Airway epithelial cell (primary cell): ENCODE results near the gene NR5A1. TPM values are rescaled to one million over a fixed set of nuclear protein-coding genes. Genes with fewer than 3 reads are reported as not detected.

Source experiments
- total RNA-seq: library from RNA; depleted of rRNA; stranded (reverse); fragments of >200 nt; gene quantifications from 2 replicates; pipeline ENCODE4 v1.2.3, GENCODE V29; 2015

NR5A1 gene
- total RNA-seq: not detected in 2 replicates

DNA sequence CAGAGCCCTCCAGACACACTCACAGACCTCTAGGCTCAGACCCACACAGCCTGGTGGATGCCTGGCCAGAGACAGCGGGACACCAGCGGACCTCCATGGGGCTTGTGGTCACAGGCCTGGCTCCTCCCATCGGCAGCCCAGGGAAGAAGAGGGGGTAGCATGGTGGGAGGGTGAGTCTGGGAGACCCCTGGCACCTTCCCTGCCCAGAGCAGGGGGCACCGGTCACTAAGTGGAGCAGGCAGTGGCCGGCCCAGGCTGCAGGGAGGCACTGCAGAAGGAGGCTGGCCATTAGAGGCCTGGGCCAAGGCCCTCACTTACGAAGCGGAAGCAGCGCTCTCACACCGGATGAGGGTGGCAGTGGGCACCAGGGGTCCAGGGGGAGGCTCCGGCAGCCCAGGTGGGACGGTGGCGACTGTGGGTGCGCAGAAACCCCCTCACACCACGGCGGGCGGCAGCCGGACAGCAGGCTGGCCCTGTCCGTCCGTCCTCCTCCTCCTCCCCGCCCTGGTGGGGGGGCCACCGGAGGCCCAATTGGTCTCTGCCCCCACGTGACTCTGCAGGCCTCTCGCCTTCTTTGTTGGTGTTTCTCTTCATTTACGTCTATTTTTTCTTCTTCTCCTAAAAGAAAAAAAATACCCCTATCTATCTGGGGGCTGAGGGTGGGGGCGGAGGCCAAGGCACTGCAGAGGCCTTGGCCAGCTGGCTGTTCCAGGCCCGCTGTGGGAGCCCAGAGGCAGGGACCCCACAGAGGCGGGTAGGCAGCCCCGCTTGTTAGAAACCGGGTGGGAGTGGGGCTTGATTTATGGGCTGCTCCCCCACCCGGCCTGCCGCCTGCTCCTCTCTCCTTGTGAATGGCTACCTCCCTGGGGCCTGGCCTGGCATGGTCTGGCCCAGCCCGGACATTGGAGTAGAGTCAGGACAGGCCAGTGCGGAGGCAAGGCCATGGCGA is at the start of gene NR5A1:
Gene NR5A1, minus strand, starts transcription at position 469 of the 949 bp plus-strand sequence. CDS start 4,004 bp downstream, outside the sequence.

DNA sequence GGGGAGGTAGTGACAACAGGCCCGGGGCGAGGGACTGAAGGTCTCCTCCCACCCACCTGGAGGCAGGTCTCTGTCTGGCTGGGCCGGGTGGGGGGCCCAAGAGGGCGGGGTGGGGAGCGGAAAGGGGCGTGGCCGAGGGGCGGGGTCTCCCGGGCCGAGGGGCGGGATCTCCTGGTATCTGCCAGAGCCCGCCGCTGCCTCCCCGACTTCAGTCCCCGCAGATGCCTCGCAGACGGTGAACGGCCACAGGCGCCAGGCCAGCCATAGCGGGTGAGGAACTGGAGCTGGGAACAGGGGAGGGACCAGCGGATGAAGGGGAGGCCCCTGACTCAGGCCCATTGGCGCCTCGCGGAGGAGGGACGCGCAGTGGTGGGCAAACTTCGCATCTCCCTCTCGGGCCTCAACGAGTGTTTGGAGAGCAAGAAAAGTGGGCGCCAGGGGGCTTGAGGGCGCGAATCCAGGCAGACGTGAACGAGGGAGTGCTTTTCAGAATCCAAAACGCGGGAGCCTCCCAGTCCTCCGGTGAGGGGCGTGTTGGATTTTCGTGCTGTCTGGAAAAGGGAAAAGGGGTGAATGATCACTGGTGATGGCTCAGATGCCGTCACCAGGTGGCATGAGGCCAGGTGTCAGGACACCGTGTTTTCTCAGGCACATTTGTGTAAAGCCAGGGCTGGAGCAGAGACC is 56.8 kb downstream of the NR5A1 start, which contains the start of gene ADGRD2:
Gene ADGRD2, plus strand, starts transcription at position 211 of the 684 bp plus-strand sequence. CDS start 1,216 bp downstream, outside the sequence.

Other genes with a start within 250 kb of the NR5A1 start
- gene NEK6, start 249.4 kb downstream of the NR5A1 start, total RNA-seq: 26.0 and 40.8 TPM in 2 replicates
- gene PSMB7, start 92.0 kb downstream of the NR5A1 start, total RNA-seq: 151 and 182 TPM in 2 replicates
- not detected in 2 replicates for gene ADGRD2, start 56.9 kb downstream of the NR5A1 start, total RNA-seq